K562 (cell line): ENCODE data around the gene PSRC1. TPM values are rescaled to one million over a fixed set of nuclear protein-coding genes. Genes with fewer than 3 reads are reported as not detected.

Experiments
- ARNT ChIP-seq, 2 experiments: fragments of 450-650 bp; IDR thresholded peaks; 2 replicates each; pipeline ENCODE4 v1.6.1; 2016; ENCODE audit warnings: mild to moderate bottlenecking in 1 of 2
- BMI1 ChIP-seq: fragments of 150-350 bp; IDR thresholded peaks from 2 replicates; pipeline ENCODE4 v1.6.1; 2014; ENCODE audit warnings: low read length
- CSDE1 ChIP-seq, 2 experiments: fragments of 450-650 bp; IDR thresholded peaks; 2 replicates each; pipeline ENCODE4 v1.6.1; 2016; ENCODE audit warnings: mild to moderate bottlenecking in 1 of 2
- EHMT2 ChIP-seq: fragments of 450-650 bp; IDR thresholded peaks from 2 replicates; pipeline ENCODE4 v1.6.1; 2018; ENCODE audit warnings: antibody characterized with exemption
- ELF2 ChIP-seq: fragments of 250-450 bp; sonication (Bioruptor Pico); IDR thresholded peaks from 2 replicates; pipeline ENCODE4 v1.5.0; 2021; ENCODE audit warnings: mild to moderate bottlenecking
- ETV5 ChIP-seq: sonication (generic); formaldehyde crosslinking; IDR thresholded peaks from 2 replicates; pipeline ENCODE4 v1.4.0; 2020; ENCODE audit warnings: low read depth, mild to moderate bottlenecking, missing genetic modification reagents
- MCM3 ChIP-seq: fragments of 450-650 bp; IDR thresholded peaks from 2 replicates; pipeline ENCODE4 v1.6.1; 2016
- MCM5 ChIP-seq: fragments of 450-650 bp; IDR thresholded peaks from 2 replicates; pipeline ENCODE4 v1.6.1; 2016; ENCODE audit warnings: low read depth
- MEF2A ChIP-seq: IDR thresholded peaks from 2 replicates; pipeline ENCODE4 v1.6.1; 2011; ENCODE audit warnings: low read depth, mild to moderate bottlenecking, low read length, moderate library complexity; ENCODE audit not compliant: control insufficient read depth
- NFYB ChIP-seq: IDR thresholded peaks from 2 replicates; pipeline ENCODE4 v1.6.1; 2011; ENCODE audit warnings: mild to moderate bottlenecking, moderate library complexity; ENCODE audit not compliant: insufficient read length; ENCODE audit errors: extremely low read depth
- PPARD ChIP-seq: fragments of 250-450 bp; sonication (Bioruptor Pico); IDR thresholded peaks from 2 replicates; pipeline ENCODE4 v1.8.0; 2022; ENCODE audit warnings: inconsistent platforms, mild to moderate bottlenecking, moderate library complexity
- TCFL5 ChIP-seq: fragments of 250-450 bp; sonication (Bioruptor Pico); conservative IDR thresholded peaks from 2 replicates; pipeline ENCODE4 v1.6.1; 2021; ENCODE audit warnings: mild to moderate bottlenecking, moderate library complexity, matching md5 sums
- XRCC4 ChIP-seq: IDR thresholded peaks from one replicate; pipeline ENCODE4 v1.6.1; 2011; ENCODE audit not compliant: insufficient read depth, insufficient read length; ENCODE audit errors: extremely low read depth
- ZNF175 ChIP-seq: fragments of 200-800 bp; sonication (Bioruptor generic); IDR thresholded peaks from 2 replicates; pipeline ENCODE4 v1.6.1; 2016; ENCODE audit warnings: low read depth, mild to moderate bottlenecking, missing genetic modification characterization, missing compliant biosample characterization
- ZZZ3 ChIP-seq: fragments of 450-650 bp; IDR thresholded peaks from 2 replicates; pipeline ENCODE4 v1.6.1; 2016; ENCODE audit warnings: antibody characterized with exemption, mild to moderate bottlenecking, moderate library complexity
- polyA plus RNA-seq, 8 experiments: library from polyadenylated mRNA; depleted of rRNA in 4 of 8; stranded (reverse) in 5 of 8; unstranded in 3 of 8; fragments of >200 nt; fragmentation: Nextera tagmentation in 2 of 8; fragmentation: Illumina TruSeq in 1 of 8; extraction: Ambion mirVana in 2 of 8; extraction: Trizol in 1 of 8; gene quantifications; 2 replicates each; pipeline versions ENCODE4 v1.2.1 to v1.2.3, GENCODE V29; 2011 to 2014; ENCODE audit warnings: inconsistent platforms in 1 of 8, missing spikeins in 1 of 8
- total RNA-seq, 7 experiments: library from RNA; depleted of rRNA in 6 of 7; stranded (reverse); fragments of >200 nt in 6 of 7; fragmentation: Illumina TruSeq in 2 of 7; extraction: Trizol in 2 of 7; gene quantifications; 2 replicates each; pipeline versions ENCODE4 v1.2.1 to v1.2.3, GENCODE V29; 2011 to 2021; ENCODE audit warnings: low replicate concordance in 1 of 7
- TF ChIP-seq, protein P1 (sequence below): sonication (generic); formaldehyde crosslinking; IDR thresholded peaks from 2 replicates; pipeline ENCODE4 v1.8.0; 2022; ENCODE audit warnings: mild to moderate bottlenecking, missing genetic modification reagents
- TF ChIP-seq, protein P2 (sequence below), 3 experiments: IDR thresholded peaks in 2 of 3; conservative IDR thresholded peaks in 1 of 3; 2 replicates each; pipeline ENCODE4 v1.5.1; 2011 to 2012; ENCODE audit warnings: low read length in 3 of 3, mild to moderate bottlenecking in 3 of 3, control low read depth in 2 of 3, improper control_type of control experiment in 1 of 3, inconsistent platforms in 1 of 3, low read depth in 1 of 3, mixed read lengths in 1 of 3, moderate library complexity in 1 of 3; ENCODE audit not compliant: insufficient read depth in 2 of 3
- TF ChIP-seq, protein P3 (sequence below): fragments of 250-450 bp; sonication (Bioruptor Pico); IDR thresholded peaks from 2 replicates; pipeline ENCODE4 v1.8.0; 2022; ENCODE audit warnings: moderate library complexity, mild to moderate bottlenecking, inconsistent platforms
- TF ChIP-seq, protein P4 (sequence below): sonication (generic); formaldehyde crosslinking; IDR thresholded peaks from 2 replicates; pipeline ENCODE4 v1.8.1; 2023; ENCODE audit warnings: mild to moderate bottlenecking, missing genetic modification reagents

Gene PSRC1
- total and polyA plus RNA-seq, 9 of the 15 experiments (the other 6 are each of a cell fraction or from before 2014, with no cell fraction given): 6.5 to 65.2 (median 39.3) TPM

DNA sequence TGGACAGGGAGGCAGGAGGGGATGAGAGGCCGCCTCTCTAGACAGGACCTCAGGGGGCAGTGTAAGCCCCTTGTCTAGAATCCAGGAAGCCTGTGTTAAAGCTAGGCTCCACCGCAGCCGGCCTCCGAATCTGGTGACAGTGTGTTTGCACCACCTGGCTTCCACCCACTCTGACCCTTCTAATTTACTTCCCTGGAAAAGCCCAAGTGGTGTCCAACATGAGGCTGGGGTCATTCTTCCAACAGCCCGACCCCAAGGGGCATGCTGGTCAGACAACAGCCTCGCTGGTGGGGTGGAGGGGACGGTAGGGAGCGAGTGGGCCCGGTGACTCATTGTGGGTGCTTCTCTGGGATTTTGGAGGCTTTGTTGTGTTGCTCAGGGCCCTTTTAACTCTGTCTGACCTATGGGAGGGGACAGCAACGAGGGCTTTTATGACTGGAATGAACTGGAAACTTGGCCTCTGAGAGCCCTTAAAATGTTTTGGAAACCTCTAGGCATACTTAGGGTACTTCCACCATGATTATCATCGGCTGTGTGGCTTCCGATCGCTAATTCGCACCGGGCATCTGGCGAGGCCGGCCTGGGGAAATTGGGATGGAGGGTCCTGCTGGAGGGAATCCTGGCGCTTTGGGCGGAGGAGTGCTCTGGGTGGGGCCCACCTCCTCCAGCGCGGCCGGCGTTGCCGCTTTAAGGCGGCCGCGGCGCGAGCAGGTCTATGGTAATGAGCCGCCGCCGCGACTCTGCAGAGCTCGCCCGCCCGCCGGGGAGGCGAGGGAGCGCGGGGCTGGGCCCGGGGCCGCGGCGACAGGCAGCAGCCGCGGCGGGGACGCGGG is 33.9 kb downstream of the PSRC1 start, which contains the start of gene CELSR2 (continued):
- TF ChIP-seq, protein P1, sequence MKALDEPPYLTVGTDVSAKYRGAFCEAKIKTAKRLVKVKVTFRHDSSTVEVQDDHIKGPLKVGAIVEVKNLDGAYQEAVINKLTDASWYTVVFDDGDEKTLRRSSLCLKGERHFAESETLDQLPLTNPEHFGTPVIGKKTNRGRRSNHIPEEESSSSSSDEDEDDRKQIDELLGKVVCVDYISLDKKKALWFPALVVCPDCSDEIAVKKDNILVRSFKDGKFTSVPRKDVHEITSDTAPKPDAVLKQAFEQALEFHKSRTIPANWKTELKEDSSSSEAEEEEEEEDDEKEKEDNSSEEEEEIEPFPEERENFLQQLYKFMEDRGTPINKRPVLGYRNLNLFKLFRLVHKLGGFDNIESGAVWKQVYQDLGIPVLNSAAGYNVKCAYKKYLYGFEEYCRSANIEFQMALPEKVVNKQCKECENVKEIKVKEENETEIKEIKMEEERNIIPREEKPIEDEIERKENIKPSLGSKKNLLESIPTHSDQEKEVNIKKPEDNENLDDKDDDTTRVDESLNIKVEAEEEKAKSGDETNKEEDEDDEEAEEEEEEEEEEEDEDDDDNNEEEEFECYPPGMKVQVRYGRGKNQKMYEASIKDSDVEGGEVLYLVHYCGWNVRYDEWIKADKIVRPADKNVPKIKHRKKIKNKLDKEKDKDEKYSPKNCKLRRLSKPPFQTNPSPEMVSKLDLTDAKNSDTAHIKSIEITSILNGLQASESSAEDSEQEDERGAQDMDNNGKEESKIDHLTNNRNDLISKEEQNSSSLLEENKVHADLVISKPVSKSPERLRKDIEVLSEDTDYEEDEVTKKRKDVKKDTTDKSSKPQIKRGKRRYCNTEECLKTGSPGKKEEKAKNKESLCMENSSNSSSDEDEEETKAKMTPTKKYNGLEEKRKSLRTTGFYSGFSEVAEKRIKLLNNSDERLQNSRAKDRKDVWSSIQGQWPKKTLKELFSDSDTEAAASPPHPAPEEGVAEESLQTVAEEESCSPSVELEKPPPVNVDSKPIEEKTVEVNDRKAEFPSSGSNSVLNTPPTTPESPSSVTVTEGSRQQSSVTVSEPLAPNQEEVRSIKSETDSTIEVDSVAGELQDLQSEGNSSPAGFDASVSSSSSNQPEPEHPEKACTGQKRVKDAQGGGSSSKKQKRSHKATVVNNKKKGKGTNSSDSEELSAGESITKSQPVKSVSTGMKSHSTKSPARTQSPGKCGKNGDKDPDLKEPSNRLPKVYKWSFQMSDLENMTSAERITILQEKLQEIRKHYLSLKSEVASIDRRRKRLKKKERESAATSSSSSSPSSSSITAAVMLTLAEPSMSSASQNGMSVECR (CRISPR knock-in tag): peak; percentile 42; the same call in 1 of the 2 replicates
- TF ChIP-seq ELF2 (CRISPR knock-in tag) (no peak), ARNT (IDR thresholded peaks at IDR 0.05) (0 out of 4 replicates have a peak, but pooled peaks of 1 of the 2 experiments have one; percentile 42), EHMT2 (no peak), ETV5 (CRISPR knock-in tag) (no peak), BMI1 (no peak), PPARD (CRISPR knock-in tag) (no peak), NFYB (no peak), ZNF175 (CRISPR knock-in tag) (no peak), XRCC4 (no peak), MCM3 (no peak), MEF2A (no peak), ZZZ3 (no peak), MCM5 (no peak), TCFL5 (no peak), CSDE1 (IDR thresholded peaks at IDR 0.05) (no peak)
- TF ChIP-seq, protein P2, sequence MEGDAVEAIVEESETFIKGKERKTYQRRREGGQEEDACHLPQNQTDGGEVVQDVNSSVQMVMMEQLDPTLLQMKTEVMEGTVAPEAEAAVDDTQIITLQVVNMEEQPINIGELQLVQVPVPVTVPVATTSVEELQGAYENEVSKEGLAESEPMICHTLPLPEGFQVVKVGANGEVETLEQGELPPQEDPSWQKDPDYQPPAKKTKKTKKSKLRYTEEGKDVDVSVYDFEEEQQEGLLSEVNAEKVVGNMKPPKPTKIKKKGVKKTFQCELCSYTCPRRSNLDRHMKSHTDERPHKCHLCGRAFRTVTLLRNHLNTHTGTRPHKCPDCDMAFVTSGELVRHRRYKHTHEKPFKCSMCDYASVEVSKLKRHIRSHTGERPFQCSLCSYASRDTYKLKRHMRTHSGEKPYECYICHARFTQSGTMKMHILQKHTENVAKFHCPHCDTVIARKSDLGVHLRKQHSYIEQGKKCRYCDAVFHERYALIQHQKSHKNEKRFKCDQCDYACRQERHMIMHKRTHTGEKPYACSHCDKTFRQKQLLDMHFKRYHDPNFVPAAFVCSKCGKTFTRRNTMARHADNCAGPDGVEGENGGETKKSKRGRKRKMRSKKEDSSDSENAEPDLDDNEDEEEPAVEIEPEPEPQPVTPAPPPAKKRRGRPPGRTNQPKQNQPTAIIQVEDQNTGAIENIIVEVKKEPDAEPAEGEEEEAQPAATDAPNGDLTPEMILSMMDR (IDR thresholded peaks at IDR 0.05 in 2 of 3, conservative IDR thresholded peaks at IDR 0.05 in 1 of 3; ENCODE audit: insufficient read depth in 2 of 3, low read depth in 1 of 3, low read length in 3 of 3): peak; percentile 19 to 38 (median 31); a peak in 4 of 6 replicates
- TF ChIP-seq, protein P3, sequence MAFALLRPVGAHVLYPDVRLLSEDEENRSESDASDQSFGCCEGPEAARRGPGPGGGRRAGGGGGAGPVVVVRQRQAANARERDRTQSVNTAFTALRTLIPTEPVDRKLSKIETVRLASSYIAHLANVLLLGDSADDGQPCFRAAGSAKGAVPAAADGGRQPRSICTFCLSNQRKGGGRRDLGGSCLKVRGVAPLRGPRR (CRISPR knock-in tag): no peak
- TF ChIP-seq, protein P4, sequence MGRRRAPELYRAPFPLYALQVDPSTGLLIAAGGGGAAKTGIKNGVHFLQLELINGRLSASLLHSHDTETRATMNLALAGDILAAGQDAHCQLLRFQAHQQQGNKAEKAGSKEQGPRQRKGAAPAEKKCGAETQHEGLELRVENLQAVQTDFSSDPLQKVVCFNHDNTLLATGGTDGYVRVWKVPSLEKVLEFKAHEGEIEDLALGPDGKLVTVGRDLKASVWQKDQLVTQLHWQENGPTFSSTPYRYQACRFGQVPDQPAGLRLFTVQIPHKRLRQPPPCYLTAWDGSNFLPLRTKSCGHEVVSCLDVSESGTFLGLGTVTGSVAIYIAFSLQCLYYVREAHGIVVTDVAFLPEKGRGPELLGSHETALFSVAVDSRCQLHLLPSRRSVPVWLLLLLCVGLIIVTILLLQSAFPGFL (CRISPR knock-in tag): no peak
